ENCODE results near the gene CSF3. TPM values are rescaled to one million over a fixed set of nuclear protein-coding genes. Genes with fewer than 3 reads are reported as not detected.

Gene CSF3
- total RNA-seq, 1 experiment from 2014 or later = not detected

GRCh38 chr17:39997543-39997942 is 17.7 kb upstream of the CSF3 start:
- Histone ChIP-seq H2BK12ac (ENCODE audit: insufficient read length, low read depth, low read length) (no peak overlapping the region), H3K56ac (ENCODE audit: insufficient read length, low read depth, low read length) (no peak overlapping the region), H3K27me3 (ENCODE audit: insufficient read depth, low read length) (no peaks in the 10 kb centered on the region), H3K4ac (ENCODE audit: low read depth, low read length) (no peak overlapping the region), H3T11ph (ENCODE audit: low read length) (no peak overlapping the region), H3K79me2 (ENCODE audit: insufficient read depth, low read length) (no peaks in the 10 kb centered on the region), H4K20me1 (ENCODE audit: control insufficient read depth, insufficient read depth, insufficient read length) (no peaks in the 10 kb centered on the region), H3K9ac (ENCODE audit: extremely low read depth, insufficient read length, low read length) (no peak overlapping the region), H3K23ac (ENCODE audit: insufficient read length, low read depth, low read length) (no peak overlapping the region), H3K18ac (ENCODE audit: insufficient read length, low read depth, low read length) (no peak overlapping the region), H3K27ac (ENCODE audit: insufficient read length, low read depth, low read length) (no peak overlapping the region), H2AFZ (ENCODE audit: low read length) (no peak overlapping the region), H3K4me1 (ENCODE audit: insufficient read depth, low read length) (no peaks in the 10 kb centered on the region), H3K79me1 (ENCODE audit: insufficient read depth, low read depth, low read length, poor library complexity, severe bottlenecking) (no peaks in the 10 kb centered on the region), H2BK15ac (ENCODE audit: low read depth, low read length) (no peak overlapping the region), H4K8ac (replicated peaks; ENCODE audit: insufficient read length, low read depth, low read length) (no peak overlapping the region), H2BK120ac (ENCODE audit: low read depth, low read length, poor library complexity, severe bottlenecking) (no peak overlapping the region), H2BK5ac (ENCODE audit: insufficient read length, low read length) (no peak overlapping the region), H2BK20ac (ENCODE audit: low read depth, low read length, poor library complexity, severe bottlenecking) (no peak overlapping the region), H3K14ac (ENCODE audit: insufficient read depth, low read length) (no peak overlapping the region), H4K91ac (ENCODE audit: insufficient read length, low read depth, low read length) (no peak overlapping the region), H3K23me2 (ENCODE audit: insufficient read length, low read depth, low read length, poor library complexity, severe bottlenecking) (no peaks in the 10 kb centered on the region), H4K5ac (ENCODE audit: insufficient read length, low read depth, low read length) (no peak overlapping the region), H3K4me2 (ENCODE audit: insufficient read depth, insufficient read length, low read length) (no peak overlapping the region), H2AK5ac (ENCODE audit: insufficient read length, low read length) (no peak overlapping the region), H3K9me3 (ENCODE audit: control insufficient read depth, low read depth, low read length) (no peaks in the 10 kb centered on the region)
- no peak overlapping the region for H3K4me3 Mint-ChIP-seq
- no peaks in the 10 kb centered on the region for H3K27me3 Mint-ChIP-seq (ENCODE audit: low read depth)
- H3K36me3 Mint-ChIP-seq (ENCODE audit: insufficient read depth in 1 of 3, low read depth in 3 of 3) = peaks cover 40 to 54% (median 46%) of the 10 kb centered on the region in 3 experiments; a peak in 6 of 7 replicates
- H3K9me3 Mint-ChIP-seq = no peaks in the 10 kb centered on the region
- no CpG with 5 or more reads among the region's 4 CpGs for WGBS (ENCODE audit: extremely low coverage, insufficient read length, low lambda C conversion rate)
- H3K27ac Mint-ChIP-seq = no peak overlapping the region
- no peaks in the 10 kb centered on the region for H3K4me1 Mint-ChIP-seq
- TF ChIP-seq CTCF (conservative IDR thresholded peaks at IDR 0.05) = no peak
- DNase-seq = no peak

Measured in H9 (cell line).